SK-MEL-5 (cell line): ENCODE results near the gene DOC2B. TPM values are rescaled to one million over a fixed set of nuclear protein-coding genes. Genes with fewer than 3 reads are reported as not detected.
"Not testable (repeated sequence)": the region's sequence is repeated elsewhere in the genome, so short reads cannot be mapped to it uniquely, and the experiment has no call there.

Experiments
- DNase-seq: peaks from one replicate; pipeline ENCODE4 v3.0.0-alpha.2; 2016; ENCODE audit warnings: low read depth, low spot score
- in situ Hi-C: cut with HindIII; loops from 2 replicates; pipeline ENCODE4 v1.10.0; 2016; ENCODE audit warnings: low sequenced_read_pairs, high pct_unique_total_duplicates, low pct_unique_long_range_greater_than_20kb
- total RNA-seq: library from RNA; depleted of rRNA; stranded (reverse); fragments of >200 nt; shearing (Covaris generic); gene quantifications from 2 replicates; pipeline ENCODE4 v1.2.3, GENCODE V29; 2014

The DOC2B gene
- total RNA-seq, 1 experiment from 2014 or later, result 0.03 TPM

GRCh38 chr17:198225-198624 is 16.8 kb upstream of the DOC2B start:
- DNase-seq, in situ Hi-C loops: not testable (repeated sequence)

GRCh38 chr17:197352-197751 is 15.9 kb upstream of the DOC2B start:
- no peak for DNase-seq
- in situ Hi-C loops, result no loop called here

- DNase-seq, result no peak
- in situ Hi-C loops, result no loop called here
These were observed 13.6 kb upstream of the DOC2B start for GRCh38 chr17:194828-195602.

- in situ Hi-C loops, result no loop called here
- no peak for DNase-seq
These were observed 12.7 kb upstream of the DOC2B start for GRCh38 chr17:193841-194806.

GRCh38 chr17:193426-193810 is 12.0 kb upstream of the DOC2B start:
- in situ Hi-C loops, result no loop called here
- DNase-seq, result no peak

- in situ Hi-C loops, result no loop called here
- no peak for DNase-seq
These were observed 11.4 kb upstream of the DOC2B start for GRCh38 chr17:192666-193425.

- in situ Hi-C loops, result no loop called here
- DNase-seq, result no peak
These were observed 8.0 kb upstream of the DOC2B start for GRCh38 chr17:189444-189843.

GRCh38 chr17:187130-187529 is 5.7 kb upstream of the DOC2B start:
- no peak for DNase-seq
- in situ Hi-C loops, result no loop called here

- no peak for DNase-seq
- in situ Hi-C loops, result no loop called here
These were observed 4.1 kb upstream of the DOC2B start for GRCh38 chr17:185445-186138.

- DNase-seq, result no peak
- in situ Hi-C loops, result no loop called here
These were observed 1.6 kb upstream of the DOC2B start for GRCh38 chr17:183021-183420.

GRCh38 chr17:182050-182751 is 751 bp upstream of the DOC2B start:
- in situ Hi-C loops, result no loop called here
- DNase-seq, result no peak

GRCh38 chr17:180381-181244 is 837 bp downstream of the DOC2B start:
- in situ Hi-C loops, result no loop called here

GRCh38 chr17:179781-180380 is 1.6 kb downstream of the DOC2B start:
- in situ Hi-C loops, result no loop called here
- DNase-seq, result no peak

More at GRCh38 chr17:180381-181244, 837 bp downstream of the DOC2B start:
- no peak for DNase-seq

- DNase-seq, result no peak
- in situ Hi-C loops, result no loop called here
These were observed 2.4 kb downstream of the DOC2B start for GRCh38 chr17:179066-179432.

- no peak for DNase-seq
- in situ Hi-C loops, result no loop called here
These were observed 3.0 kb downstream of the DOC2B start for GRCh38 chr17:178292-179065.
